SU-DHL-6 (cell line): ENCODE results near the gene ZNF385C.

ENCODE experiments used
- H2AFZ ChIP-seq: fragments of 200-600 bp; sonication (generic); 2 replicates; pipeline ENCODE4 v1.6.1; 2014; ENCODE audit warnings: low read depth, mild to moderate bottlenecking, moderate library complexity, mixed read lengths, antibody characterized with exemption, low read length; ENCODE audit not compliant: severe bottlenecking
- H3F3A ChIP-seq: fragments of 200-600 bp; shearing (Covaris generic); 2 replicates; pipeline ENCODE4 v1.6.0; 2016; ENCODE audit warnings: antibody characterized with exemption, mild to moderate bottlenecking; ENCODE audit not compliant: insufficient read depth
- H3K27ac ChIP-seq: fragments of 200-600 bp; sonication (generic); 2 replicates; pipeline ENCODE4 v1.5.1; 2016; ENCODE audit warnings: low read depth, mild to moderate bottlenecking, low read length, moderate library complexity, mixed read lengths
- H3K27me3 ChIP-seq: fragments of 200-600 bp; sonication (generic), shearing (Covaris generic); 2 replicates; pipeline ENCODE4 v1.6.0; 2014; ENCODE audit warnings: mild to moderate bottlenecking, low read length
- H3K36me3 ChIP-seq: fragments of 200-600 bp; sonication (generic); 2 replicates; pipeline ENCODE4 v1.6.1; 2014; ENCODE audit warnings: mild to moderate bottlenecking, low read length, mixed read lengths
- H3K4me2 ChIP-seq: fragments of 300-600, 200-600 bp; shearing (Covaris generic), sonication (generic); 2 replicates; pipeline ENCODE4 v1.6.0; 2014; ENCODE audit warnings: low read length, low read depth, mild to moderate bottlenecking; ENCODE audit not compliant: poor library complexity, severe bottlenecking
- H3K4me3 ChIP-seq: fragments of 200-600 bp; sonication (generic); 2 replicates; pipeline ENCODE4 v1.5.1; 2014; ENCODE audit warnings: antibody characterized with exemption, low read length, mild to moderate bottlenecking, mixed read lengths; ENCODE audit not compliant: insufficient read depth, poor library complexity, severe bottlenecking
- H3K79me2 ChIP-seq: fragments of 200-600 bp; sonication (generic); 2 replicates; pipeline ENCODE4 v1.6.1; 2014; ENCODE audit warnings: mild to moderate bottlenecking, low read length, moderate library complexity; ENCODE audit not compliant: insufficient read depth
- H3K9ac ChIP-seq: fragments of 200-600 bp; sonication (generic); 2 replicates; pipeline ENCODE4 v1.7.0; 2014; ENCODE audit warnings: mild to moderate bottlenecking, low read length
- H3K9me2 ChIP-seq: fragments of 200-600 bp; sonication (generic); replicated peaks from 2 replicates; pipeline ENCODE4 v1.6.1; 2014; ENCODE audit warnings: low read length; ENCODE audit not compliant: insufficient read depth
- H3K9me3 ChIP-seq: fragments of 200-600 bp; sonication (generic); 2 replicates; pipeline ENCODE4 v1.6.1; 2014; ENCODE audit warnings: low read length, mixed read lengths; ENCODE audit not compliant: insufficient read depth
- H4K20me1 ChIP-seq: fragments of 200-600 bp; sonication (generic); 2 replicates; pipeline ENCODE4 v1.6.1; 2014; ENCODE audit warnings: low read depth, mild to moderate bottlenecking, antibody characterized with exemption, low read length, moderate library complexity, mixed read lengths
- EZH2phosphoT487 ChIP-seq: fragments of 200-600 bp; sonication (generic), shearing (Covaris generic); conservative IDR thresholded peaks from 2 replicates; pipeline ENCODE4 v1.6.1; 2018; ENCODE audit warnings: mild to moderate bottlenecking, antibody characterized with exemption, low read length, moderate library complexity, mixed read lengths
- TF ChIP-seq, protein P1 (sequence below): fragments of 200-600 bp; sonication (generic); IDR thresholded peaks from one replicate; pipeline ENCODE4 v1.5.1; 2017; ENCODE audit warnings: antibody characterized with exemption, mild to moderate bottlenecking, low read length, moderate library complexity; ENCODE audit not compliant: insufficient read depth, poor library complexity, severe bottlenecking

ZNF385C gene

DNA sequence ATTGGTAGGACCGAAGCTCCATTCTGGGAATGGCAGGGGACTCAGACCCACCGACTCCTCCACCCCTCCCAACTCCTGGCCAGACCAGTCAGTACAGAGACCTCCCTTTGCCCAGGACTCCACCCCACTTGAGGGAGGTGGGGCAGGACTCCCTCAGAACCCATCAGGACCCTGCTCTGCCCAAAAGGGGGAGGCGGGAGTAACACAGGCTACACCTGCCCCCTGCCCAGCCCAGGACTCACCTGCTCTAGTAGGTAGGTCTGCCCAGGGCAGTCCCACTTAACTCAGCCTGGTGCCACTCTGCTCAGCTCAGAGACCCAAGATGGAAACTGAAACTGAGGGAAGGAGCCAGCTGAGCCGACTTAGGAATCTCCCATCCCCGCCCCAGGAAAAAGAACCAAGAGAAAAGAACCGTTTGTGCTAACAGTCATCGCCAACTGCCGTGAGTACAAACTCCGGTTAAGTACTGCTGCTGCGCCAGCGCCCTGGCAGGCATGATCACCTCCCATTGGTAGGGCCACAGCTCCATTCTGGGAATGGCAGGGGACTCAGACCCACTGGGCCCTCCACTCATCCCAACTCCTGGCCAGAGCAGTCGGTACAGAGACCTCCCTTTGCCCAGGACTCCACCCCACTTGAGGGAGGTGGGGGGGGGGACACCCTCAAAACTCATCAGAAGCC is 13.7 kb upstream of the ZNF385C start:
- no peaks in the 10 kb centered on the region for H3K36me3 ChIP-seq
- H2AFZ ChIP-seq, result peak overlapping the region; percentile 65
- no peaks in the 10 kb centered on the region for H3K79me2 ChIP-seq
- H3F3A ChIP-seq, result peaks cover 11% of the 10 kb centered on the region
- H3K9me3 ChIP-seq, result no peaks in the 10 kb centered on the region
- TF ChIP-seq, protein P1, sequence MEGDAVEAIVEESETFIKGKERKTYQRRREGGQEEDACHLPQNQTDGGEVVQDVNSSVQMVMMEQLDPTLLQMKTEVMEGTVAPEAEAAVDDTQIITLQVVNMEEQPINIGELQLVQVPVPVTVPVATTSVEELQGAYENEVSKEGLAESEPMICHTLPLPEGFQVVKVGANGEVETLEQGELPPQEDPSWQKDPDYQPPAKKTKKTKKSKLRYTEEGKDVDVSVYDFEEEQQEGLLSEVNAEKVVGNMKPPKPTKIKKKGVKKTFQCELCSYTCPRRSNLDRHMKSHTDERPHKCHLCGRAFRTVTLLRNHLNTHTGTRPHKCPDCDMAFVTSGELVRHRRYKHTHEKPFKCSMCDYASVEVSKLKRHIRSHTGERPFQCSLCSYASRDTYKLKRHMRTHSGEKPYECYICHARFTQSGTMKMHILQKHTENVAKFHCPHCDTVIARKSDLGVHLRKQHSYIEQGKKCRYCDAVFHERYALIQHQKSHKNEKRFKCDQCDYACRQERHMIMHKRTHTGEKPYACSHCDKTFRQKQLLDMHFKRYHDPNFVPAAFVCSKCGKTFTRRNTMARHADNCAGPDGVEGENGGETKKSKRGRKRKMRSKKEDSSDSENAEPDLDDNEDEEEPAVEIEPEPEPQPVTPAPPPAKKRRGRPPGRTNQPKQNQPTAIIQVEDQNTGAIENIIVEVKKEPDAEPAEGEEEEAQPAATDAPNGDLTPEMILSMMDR, result no peak
- TF ChIP-seq EZH2phosphoT487, result no peak
- H4K20me1 ChIP-seq, result no peaks in the 10 kb centered on the region
- peak overlapping the region; percentile 56 for H3K4me2 ChIP-seq
- peak overlapping the region; percentile 36; the same call in 1 of the 2 replicates for H3K9ac ChIP-seq
- no peak overlapping the region for H3K4me3 ChIP-seq
- H3K9me2 ChIP-seq, result no peaks in the 10 kb centered on the region
- no peaks in the 10 kb centered on the region for H3K27me3 ChIP-seq
- no peak overlapping the region for H3K27ac ChIP-seq

DNA sequence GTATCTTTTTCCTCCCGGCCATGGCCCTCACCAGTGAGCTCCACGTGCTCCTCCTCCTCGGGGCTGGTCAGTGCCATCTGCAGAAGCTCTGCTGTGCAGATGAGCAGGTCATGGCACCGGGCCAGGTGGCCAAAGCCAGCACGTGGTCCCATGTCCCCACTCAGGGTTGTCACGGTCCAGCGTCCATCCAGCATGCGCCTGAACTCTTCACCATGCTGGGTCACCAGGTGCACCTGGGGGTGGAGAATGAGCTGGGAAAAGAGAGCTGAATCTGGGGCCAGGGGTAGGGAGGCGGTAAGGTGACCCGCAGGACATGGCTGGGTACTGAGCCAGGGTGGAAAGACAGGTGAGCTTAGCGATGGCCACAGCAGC is 13.0 kb upstream of the ZNF385C start:
- no peak overlapping the region for H3K9ac ChIP-seq

DNA sequence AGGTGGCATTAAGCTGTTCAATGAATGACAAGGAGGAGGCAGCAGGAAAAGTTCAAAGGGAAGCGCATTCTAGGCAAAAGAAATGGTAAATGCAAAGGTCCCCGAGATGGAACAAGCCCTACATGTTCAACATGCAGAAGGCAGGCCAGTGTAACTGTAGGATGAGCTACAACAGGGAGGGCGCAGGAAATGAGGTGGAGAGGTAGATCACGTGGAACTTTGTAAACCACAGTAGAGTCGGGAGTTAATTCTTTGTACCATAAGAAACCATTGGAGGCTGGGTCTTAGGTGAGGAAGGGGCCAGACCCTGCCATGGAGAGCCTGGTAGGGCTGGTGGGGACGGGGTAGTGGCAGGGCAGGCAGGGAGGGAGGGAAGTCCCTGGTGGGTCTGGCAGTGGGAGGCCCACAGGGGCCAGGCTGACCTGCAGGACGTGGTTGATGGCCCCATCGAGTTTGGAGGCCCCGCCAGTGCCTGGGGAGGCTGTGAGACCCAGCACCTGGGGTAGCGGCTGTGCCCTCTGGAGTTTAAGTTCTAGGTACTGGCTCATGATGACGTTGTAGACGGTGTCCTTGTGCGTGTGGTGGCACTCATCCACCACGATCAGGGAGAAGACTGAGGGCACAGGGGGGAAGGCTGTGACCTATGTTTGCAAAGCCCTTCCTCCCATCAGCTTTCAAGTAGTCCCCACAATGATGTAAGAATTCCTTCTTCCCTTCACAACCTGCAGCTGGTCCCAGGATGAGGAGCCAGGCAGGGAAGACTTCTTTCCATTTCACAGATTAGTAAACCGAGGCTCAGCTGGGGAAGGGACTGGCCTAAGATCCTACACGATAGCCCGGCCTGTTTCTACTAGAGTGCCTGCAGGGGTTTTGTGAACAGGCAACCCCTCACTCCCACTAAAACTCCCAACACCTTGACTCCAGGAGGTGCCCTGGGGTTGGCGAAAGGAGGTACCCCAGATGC is 12.3 kb upstream of the ZNF385C start:
- Histone ChIP-seq H3K27ac (no peak overlapping the region), H3K4me2 (no peak overlapping the region), H3K9me2 (no peaks in the 10 kb centered on the region), H3K9me3 (no peaks in the 10 kb centered on the region), H2AFZ (no peak overlapping the region), H3F3A (peaks cover 2% of the 10 kb centered on the region; the same call in 1 of the 2 replicates), H3K9ac (no peak overlapping the region), H4K20me1 (no peaks in the 10 kb centered on the region), H3K4me3 (no peak overlapping the region), H3K27me3 (no peaks in the 10 kb centered on the region), H3K36me3 (no peaks in the 10 kb centered on the region), H3K79me2 (no peaks in the 10 kb centered on the region)
- no peak for TF ChIP-seq EZH2phosphoT487
- TF ChIP-seq, protein P1, result no peak

More for the DNA sequence above, 13.0 kb upstream of the ZNF385C start:
- TF ChIP-seq EZH2phosphoT487, result no peak
- TF ChIP-seq, protein P1, result no peak
- H4K20me1 ChIP-seq, result no peaks in the 10 kb centered on the region
- no peak overlapping the region for H3K4me2 ChIP-seq
- no peaks in the 10 kb centered on the region for H3K9me2 ChIP-seq
- H3K4me3 ChIP-seq, result no peak overlapping the region
- no peak overlapping the region for H3K27ac ChIP-seq
- no peaks in the 10 kb centered on the region for H3K27me3 ChIP-seq
- H3F3A ChIP-seq, result peaks cover 8% of the 10 kb centered on the region
- H3K9me3 ChIP-seq, result no peaks in the 10 kb centered on the region
- H3K36me3 ChIP-seq, result no peaks in the 10 kb centered on the region
- no peak overlapping the region for H2AFZ ChIP-seq
- H3K79me2 ChIP-seq, result no peaks in the 10 kb centered on the region
